NCI-H1930 (cell line): ENCODE results near the gene ADGRL3.
A peak's percentile ranks its signal among the peaks of the same experiment; 100 is the strongest.
"Not testable (repeated sequence)": the region's sequence is repeated elsewhere in the genome, so short reads cannot be mapped to it uniquely, and the experiment has no call there.

Source experiments
- DNase-seq, 2 experiments: peaks; one replicate each; lab custom pipeline; 2025; lab: John Stamatoyannopoulos, UW

ADGRL3 gene

DNA sequence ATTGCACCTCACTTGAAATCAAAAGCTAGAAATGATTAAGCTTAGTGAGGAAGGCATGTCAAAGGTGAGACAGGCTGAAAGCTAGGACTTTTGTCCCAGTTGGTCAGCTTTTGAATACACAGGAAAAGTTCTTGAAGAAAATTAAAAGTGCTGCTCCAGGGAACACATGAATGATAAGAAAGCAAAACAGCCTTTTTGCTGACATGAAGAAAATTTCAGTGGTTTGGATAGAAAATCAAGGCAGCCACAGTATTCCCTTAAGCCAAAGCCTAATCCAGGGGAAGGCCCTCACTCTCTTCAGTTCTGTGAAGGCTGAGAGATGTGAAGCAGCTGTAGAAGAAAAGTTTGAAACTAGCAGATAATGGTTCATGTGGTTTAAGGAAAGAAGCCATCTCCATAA lies 150.8 kb downstream of the ADGRL3 start:
- DNase-seq, result no peak

DNA sequence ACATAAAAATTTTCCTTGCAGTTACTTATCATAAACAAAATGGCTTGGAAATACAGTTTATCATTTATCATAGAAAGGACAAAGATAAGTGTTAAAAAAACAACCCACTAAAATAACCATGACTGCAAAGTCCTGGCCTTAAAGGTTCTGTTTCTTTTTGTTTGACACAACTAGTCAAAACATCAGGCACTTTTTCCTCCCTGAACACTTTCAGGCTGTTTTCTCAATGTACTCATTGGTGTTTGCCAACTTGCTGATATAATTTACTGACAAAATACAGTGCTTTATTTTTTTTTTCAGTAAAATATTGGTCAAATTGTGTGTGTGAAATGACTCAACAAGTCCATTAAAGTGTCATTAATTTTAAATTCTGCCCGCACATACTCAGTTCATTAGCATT lies 156.6 kb downstream of the ADGRL3 start:
- no peak for DNase-seq

DNA sequence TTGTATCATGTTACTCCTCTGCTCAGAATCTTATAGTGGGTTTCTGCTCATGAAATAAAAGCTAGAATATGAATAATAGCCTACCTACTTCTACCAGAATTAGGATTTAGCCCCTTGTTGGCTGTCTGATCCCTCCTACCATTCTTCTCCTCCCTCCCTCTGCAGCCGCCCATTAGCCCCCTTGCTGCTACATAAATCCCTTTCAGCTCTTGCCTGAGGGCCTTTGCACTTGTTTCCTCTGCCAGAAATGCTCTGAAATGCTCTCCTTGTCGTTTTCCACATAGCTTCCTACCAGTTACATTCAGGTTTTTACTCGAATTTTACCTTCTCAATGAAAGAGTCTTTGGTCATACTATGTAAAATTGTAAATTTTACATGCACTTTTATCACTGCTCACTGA lies 159.2 kb downstream of the ADGRL3 start:
- no peak for DNase-seq

DNA sequence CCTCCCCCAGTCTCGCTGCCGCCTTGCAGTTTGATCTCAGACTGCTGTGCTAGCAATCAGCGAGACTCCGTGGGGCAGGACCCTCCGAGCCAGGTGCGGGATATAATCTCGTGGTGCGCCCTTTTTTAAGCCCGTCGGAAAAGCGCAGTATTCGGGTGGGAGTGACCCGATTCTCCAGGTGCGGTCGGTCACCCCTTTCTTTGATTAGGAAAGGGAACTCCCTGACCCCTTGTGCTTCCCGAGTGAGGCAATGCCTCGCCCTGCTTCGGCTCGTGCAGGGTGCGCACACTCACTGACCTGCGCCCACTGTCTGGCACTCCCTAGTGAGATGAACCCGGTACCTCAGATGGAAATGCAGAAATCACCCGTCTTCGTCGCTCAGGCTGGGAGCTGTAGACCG lies 172.7 kb downstream of the ADGRL3 start:
- DNase-seq, result not testable (repeated sequence)

DNA sequence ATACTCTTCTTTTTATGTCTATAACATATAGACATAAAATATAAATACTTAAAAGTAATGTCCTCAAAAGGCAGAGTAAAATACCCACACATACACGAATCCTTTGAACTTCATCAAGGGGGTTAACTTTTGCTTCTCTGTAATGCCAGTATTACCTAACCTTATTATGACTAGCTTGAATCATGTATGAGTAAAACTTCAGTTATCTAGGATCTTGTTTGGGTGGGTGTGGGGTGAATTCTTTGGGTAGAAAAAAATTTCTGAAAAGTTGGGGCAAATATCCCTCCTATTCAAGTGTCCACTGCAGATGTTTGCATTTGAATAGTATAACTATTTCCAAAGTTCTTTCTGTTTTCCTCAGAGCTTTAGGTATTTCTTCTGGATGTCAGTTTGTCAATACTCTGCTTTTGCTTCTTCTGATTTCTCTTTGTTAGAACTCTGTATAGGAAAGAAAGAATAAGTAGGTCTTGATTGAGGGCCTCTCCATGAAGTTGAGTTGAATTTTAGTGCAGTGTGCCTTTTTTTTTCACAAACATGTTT lies 173.8 kb downstream of the ADGRL3 start:
- DNase-seq, result no peak

DNA sequence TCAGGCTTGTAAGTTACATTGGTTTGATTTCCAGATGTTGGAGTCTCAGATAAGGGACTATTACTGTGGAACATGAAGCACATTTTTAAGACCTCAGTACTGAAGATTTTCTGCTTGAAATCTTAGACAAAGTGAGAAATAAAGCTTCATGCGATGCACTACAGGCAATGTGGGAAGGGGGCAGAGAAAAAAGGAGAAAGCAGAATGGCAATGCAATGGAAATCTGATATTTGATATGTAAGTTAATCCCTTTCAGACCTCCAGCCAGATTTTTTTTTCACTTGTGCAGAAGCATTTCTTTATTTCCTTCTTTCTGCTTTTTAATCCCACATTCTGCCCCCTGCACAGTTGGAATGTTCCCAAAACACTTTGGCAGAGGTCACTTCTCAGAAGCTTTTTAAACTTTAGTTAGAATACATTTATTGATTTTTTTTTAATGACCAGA lies 174.3 kb downstream of the ADGRL3 start:
- no peak for DNase-seq

DNA sequence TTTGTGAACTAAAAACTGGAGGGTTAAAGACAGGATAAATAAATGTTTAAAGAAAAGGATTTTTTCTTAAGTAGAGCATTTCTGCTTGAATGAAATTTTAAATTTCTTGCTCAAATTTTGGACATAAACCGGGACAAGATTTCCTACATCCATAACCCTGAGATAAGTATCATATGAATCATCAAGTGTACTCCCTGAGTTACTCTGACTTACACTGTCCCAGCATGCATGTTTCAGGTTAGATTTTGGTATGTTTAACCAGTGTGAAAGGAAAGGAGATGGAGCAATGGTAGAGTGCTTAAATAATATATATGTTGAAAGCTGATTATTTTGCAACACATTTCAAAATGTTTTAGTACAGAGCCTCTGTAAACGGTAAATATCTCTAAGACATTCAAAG lies 175.2 kb downstream of the ADGRL3 start:
- no peak for DNase-seq

DNA sequence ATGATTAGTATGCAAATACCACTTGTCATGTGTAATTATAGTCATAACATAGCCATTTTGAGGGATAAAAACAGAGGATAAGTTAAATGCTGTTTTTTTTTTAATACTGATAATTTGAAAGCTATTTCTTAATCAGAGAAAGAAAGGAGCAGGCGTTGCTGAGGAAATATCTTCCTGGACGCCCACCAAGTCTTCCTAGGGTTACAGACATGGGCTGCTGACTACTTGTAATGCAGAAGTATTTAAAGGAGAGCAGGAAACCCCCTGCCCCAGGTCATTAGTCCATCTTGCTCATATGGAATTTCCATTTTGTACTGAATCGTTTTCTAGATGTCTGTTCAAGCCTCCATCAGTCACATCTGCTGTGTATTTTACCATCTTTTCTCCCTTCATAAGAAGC lies 176.2 kb downstream of the ADGRL3 start:
- no peak for DNase-seq

DNA sequence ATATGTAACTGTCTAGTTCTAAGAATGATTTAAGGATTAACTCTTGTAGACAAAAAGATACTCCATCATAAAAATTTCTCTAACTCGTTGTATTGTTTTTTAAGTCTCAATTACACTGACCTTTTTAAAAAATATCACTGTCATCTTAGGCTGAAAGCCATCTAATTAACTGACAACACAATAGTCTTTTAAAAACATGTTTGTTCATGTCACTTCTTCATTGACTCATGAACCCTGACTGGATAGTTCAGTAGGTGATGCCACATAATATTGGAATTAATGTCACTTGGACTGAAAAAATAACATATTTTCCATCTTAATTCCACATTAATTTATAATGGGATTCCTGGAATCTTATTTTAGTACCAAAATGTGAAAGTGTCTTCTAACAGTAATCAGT lies 179.3 kb downstream of the ADGRL3 start:
- DNase-seq, result no peak

DNA sequence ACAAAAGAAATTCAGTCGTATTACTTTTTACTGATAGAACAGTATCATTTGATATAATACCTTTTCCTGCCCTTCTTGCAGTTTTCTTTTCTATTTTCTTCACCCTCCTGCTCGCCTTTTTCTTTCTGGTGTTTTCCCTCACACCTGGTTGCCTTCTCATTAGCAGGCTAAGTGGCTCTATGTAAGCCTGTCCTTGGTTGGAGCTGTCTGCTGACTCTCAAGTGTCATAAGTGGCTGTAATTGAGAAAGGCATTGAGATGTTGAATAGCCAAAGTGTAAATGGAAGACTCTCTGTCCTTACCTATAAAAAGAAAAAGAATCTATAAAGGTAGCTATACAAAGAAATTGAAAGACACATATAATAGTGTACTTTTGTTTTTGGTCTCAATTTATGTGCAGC lies 180.7 kb downstream of the ADGRL3 start:
- no peak for DNase-seq

DNA sequence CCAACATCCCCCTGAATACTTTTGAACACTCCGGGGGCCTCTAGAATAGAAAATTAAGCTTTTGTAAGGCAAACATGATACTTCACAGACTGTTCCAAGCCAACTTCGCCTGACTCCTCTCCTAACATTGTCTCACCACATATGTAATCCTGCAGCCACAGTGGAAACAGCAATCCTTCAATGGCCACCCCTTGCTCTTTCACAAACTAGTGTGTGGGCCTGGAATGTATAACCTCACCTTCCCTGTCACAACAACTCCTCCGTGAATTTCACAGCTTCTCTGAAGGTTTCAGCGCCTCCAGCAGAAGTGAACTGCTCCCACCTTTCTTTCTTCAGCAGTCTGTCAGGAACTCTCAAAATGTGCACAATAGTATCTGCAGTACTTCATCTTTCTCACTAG lies 185.1 kb downstream of the ADGRL3 start:
- no peak for DNase-seq

DNA sequence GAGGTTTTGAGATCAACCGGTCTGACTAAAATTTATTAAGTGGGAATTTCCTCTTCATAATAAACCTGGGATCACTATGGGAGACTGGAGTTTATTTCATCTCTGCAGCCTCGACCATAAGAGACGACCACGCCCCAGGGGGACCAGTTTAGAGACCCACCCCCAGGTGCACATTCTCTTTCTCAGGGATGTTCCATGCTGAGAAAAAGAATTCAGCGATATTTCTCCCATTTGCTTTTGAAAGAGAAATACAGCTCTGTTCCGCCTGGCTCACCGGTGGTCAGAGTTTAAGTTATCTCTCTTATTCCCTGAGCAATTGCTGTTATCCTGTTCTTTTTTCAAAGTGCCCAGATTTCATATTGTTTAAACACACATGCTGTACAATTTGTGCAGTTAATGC lies 187.2 kb downstream of the ADGRL3 start:
- DNase-seq, result not testable (repeated sequence)

DNA sequence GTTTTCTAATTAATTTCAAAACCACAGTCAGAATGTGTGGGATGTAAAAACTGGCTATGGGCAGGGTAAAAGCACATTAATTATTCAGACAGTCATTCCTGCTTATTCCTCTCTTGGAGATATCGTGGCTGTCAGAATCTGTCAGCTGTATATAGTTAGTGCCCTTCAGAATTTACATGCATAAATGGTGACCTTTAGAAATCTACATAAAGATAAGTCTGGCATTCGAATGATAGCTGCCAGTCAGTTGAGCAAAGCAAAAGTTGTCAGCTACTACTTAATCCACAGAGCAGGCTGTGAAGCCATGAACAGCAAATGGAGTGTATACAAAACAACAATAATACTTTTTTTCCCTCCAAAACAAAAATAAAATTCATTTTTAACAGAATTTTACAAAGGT lies 189.5 kb downstream of the ADGRL3 start:
- no peak for DNase-seq

DNA sequence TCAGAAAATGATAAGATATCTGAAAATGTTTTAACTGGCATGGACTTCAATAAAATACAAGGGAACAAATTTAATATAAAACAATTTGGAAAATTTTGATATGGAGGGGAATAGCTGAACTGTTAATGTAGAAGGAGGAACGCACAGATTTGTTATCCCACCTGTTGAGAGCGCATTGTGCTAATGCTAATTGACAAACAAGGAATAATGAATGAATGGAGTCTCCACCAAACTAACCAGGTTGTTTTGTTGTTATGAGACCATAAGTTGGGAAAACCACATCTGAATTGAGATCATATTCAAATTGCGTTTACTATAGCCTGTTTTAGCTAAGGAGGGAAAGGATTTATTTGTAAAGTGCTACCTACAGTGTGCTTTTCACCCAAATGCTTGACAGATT lies 195.6 kb downstream of the ADGRL3 start:
- no peak for DNase-seq

DNA sequence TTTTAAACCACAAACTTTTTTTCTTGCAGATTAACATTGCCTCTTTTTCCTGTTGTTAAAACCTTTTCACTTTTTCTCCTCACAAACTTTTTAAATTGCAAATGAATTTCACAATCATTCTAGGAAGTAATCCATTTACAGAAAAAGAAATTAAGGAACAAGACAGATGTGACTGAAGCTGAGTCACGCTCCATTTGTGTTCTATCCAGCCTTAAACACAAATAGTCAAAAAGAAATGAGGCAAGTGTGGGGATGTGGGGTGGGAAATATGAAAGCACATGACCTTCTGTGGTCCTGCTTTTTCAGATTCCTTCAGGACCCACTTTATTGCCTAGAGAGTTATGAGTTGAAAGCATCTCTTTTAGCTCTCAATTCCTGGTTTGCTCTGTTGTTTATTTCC lies 197.0 kb downstream of the ADGRL3 start:
- DNase-seq, result no peak

DNA sequence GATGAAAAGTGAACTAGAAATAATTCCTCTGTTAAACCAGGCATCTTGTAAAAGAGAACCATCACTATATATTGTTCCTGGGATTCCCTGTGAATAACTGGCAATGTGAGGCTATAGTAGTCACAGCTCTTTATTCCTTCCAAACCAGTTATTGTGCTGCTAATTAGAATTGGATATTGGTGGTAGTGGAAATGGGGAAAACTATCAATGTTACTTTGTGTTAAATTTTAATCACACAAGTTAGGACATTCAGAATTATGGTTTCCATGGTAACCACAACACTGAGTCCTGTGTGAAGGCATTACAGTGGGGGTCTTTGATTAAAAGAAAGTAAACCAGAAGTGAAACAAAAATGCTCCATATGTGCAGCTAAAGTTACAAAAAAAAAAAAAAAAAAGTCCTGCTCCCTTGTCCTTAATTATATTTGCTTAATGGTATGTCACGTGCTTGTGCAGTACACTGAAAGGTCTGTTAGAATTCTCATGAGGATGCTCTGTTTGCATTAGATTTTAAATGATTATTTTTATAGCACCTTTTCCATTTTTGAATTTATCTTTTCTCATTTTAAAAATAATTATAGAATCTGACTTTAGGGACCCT lies 200.4 kb downstream of the ADGRL3 start:
- DNase-seq, result no peak

DNA sequence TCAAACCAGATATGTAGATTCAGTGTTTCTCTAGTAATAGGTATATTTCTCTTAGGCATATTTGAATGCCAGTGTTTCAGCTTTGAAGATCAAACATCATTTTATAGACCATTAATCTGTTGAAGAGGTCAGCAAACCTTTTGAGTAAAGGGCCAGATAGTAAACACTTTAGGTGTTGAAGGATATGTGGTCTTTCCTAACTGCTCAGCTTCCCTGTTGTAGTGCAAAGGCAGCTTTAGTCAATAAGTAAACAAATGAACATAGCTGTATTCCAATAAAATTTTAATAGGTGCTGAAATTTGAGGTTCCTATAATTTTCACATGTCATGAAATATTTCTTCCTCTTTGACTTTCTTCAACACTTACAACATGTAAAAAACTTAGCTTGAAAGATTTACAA lies 201.6 kb downstream of the ADGRL3 start:
- no peak for DNase-seq

DNA sequence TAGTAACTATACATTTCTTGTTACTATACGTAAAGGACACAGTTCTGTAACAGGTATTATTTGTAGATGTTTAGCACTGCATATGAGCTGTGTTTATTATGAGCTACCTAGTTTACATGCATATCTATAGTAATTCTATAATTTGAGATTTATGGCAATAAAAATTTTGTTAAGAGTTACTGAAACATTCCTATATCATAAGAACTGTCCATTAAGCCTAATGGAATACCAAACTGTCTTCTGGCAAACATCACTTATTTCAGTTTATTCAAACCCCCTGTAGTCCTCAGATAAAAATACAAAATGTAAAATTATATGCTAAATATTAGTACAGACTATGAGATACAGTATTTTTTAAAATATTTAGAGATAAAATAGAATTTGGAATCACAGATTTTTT lies 205.2 kb downstream of the ADGRL3 start:
- no peak for DNase-seq

DNA sequence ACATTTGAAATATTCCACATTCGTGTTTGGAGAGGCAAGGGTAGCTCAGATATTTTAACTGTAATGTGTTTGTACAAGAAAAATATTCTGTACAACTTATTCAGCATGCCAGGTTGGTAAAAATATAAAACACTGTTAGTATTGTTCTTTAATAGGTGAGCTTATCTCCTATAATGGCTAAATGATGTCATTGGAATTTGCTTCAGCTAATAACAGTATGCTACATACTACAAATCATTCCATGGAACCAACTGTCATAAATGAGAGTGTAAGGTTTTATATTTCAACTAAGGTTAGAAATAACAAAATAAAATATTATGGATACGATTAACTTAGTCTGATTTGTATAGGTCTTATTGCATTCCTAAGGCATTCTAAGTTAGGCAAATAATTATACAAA lies 206.6 kb downstream of the ADGRL3 start:
- DNase-seq, result no peak

DNA sequence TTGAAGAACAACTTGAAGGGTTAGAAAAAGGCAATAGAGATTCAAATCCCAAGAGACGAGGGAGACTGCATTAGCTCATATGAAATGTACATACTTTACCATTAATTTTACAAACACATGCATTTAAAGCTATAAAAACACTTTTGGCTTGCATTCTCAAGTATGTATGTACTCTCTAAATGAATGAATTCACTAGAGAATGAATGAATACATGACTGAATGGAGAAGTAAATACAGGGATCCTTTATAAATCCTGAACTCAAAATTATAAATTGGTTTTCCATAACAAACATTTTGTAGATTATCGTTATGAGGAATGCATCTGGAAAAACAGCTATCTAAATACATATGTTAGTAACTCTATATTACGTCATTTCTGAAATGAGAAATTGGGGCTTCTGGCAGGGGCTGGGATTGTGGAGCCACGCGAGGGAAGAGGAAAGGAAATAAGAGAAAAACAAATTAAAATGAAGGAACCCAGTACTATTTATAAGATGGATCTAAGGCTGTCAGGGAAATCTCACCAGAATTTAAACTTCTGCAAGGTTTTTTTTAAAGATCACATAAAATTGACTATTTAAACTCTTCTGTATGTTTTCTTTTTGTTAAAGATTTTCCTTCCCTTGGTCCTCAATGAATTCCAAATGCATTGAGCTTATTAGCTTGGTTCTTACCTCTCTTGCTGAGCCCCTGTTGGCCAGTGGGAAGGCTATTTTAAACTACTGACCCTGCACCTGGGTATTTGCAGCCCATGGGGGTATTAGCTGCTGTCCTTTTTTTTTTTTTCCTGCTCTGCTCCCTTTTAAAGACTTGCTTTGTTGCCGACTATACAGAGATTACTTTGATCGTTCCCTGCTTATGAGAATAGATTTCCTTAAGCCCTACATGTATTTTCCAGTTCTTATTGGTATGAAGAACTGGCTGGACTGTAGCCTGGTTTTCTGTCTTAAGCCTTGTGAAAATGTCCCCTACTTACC lies 207.8 kb downstream of the ADGRL3 start:
- DNase-seq, result peak; percentile 91 to 93

DNA sequence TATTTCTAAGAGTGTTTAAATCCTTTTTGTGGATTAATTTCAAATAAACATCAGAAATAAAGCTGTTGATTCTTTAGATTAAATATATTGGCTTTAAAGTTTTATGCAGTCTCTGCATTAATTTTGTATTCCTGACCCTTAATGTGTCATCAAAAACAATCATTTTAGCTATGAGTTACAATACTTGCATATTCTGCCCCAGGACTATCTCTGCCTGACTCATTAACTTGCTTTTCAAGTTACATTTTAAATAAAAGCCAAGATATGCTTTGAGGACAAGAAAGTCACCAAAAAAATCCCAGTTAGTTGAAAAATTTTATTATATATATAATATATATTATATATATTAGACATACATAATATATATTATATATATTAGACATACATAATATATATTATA lies 208.7 kb downstream of the ADGRL3 start:
- DNase-seq, result no peak

DNA sequence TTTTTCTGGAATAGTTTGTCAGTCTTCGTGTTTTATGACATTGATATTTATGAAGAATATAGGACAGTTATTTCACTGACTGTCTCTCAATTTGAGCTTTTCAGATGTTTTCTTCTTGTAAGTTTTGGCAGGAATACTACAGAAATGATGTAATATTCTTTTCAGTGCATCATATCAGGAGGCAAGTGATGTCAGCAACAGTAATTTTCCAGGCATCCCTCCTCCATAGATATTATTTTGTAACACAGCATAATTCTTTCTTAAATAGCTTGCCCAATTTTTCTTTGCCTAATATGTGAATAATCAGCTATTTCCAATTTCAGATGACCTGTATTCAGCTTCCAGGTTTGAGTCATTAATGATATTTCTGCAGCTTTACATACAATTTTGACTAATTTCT lies 211.1 kb downstream of the ADGRL3 start:
- DNase-seq, result no peak

DNA sequence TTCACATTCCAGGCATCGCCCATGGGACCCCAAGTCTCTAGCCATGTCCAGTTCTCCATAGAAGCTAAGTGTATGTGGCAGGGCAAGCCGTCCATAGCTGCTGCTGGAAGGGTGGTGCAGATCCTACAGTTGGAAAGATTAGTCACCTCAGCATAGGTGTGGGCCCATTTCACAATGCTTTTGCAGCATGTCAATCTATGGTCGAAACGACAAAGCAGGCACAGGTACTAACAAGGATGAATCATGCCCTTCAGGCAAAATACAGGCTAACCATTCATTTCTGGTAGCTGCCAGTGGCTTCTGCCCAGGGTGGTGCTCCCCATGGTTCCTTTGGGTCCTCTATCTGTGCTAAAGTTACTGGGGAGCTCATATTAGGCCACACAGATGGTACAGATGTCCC lies 225.2 kb downstream of the ADGRL3 start:
- DNase-seq, result no peak
